ENCODE measurements around the gene POLR2F.
"Not testable (repeated sequence)": the region's sequence is repeated elsewhere in the genome, so short reads cannot be mapped to it uniquely, and the experiment has no call there.

The POLR2F gene

DNA sequence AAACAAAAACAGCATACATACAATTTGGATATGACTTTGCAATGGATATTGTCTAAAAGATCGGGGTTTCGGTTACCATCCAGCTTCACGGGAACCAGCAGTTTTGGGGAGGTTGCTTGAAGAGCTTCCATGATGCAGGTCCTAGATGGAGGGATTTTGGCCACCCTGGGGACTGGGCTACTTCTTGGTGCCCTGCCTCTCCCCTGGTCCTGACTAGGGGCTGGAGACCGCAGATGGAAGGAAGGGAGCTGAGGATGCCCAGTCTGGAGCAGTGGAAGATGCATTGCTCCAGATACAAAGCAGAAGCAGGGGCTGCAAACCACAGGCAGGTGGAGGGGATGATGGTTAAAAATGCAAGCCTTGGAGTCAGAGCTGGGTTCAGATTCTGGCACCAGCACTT is 17.4 kb downstream of the POLR2F start:
- Histone ChIP-seq H3K9me3 (ENCODE audit: control insufficient read depth, low read length) (no peaks in the 10 kb centered on the region), H3K4me1 (ENCODE audit: control insufficient read depth, insufficient read depth, low read length) (peaks cover 30% of the 10 kb centered on the region), H3K36me3 (ENCODE audit: control insufficient read depth, insufficient read depth, low read length) (peaks cover 7% of the 10 kb centered on the region), H3K27me3 (ENCODE audit: control insufficient read depth, insufficient read depth, low read length, poor library complexity, severe bottlenecking) (no peaks in the 10 kb centered on the region), H3K27ac (ENCODE audit: insufficient read depth, low read depth, low read length, poor library complexity, severe bottlenecking) (no peak overlapping the region), H3K4me3 (ENCODE audit: insufficient read depth, low read depth, low read length) (no peak overlapping the region)
- 94 to 98% methylated on average over 4 of the region's 4 CpGs for WGBS, 2 experiments

DNA sequence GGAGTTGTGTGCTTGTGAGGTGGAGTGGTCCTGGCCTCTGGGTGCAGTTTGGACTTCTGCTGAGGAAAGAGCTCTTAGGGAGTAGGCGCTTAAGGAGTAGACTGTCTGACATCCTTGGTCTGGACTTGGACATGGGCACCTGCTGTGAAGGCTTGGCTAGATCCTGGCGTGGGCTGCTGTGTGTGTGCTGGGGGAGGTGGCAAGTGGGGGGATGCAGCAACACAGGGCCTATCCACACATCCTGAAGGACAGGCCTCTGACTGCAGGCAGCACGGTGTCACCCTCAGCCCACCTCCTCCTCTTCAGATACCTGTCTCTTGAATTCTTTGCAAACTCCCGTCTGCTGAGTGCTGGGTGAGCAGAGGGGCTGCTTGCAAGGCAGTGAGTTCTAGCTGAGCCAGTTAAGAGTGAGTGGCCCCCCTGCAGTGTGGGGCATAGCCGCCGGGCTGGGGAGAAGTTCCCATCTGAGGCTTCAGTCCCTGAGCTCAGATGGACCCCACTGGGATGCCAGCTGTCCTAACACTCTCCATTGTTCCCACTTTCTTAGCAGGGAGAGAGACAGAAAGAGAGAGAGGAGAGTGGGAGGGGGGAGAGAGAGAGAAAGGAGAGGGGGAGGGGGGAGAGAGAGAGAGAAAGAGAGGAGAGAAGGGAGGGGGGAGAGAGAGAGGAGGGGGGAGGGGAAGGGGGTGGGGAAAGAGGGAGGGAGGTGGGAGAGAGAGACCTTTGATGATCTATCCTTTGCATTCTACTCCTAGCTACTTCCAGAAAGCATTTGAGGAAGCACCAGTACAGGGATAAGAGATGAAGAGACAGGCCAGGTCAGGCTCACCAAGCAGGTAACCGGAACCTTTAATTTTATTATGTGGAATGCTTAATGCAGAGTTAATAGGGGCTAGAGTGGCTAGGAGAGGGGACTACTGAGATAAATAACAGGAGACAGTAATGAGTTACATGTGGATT is 18.3 kb downstream of the POLR2F start:
- H3K36me3 ChIP-seq (ENCODE audit: control insufficient read depth, insufficient read depth, low read length) = peaks cover 7% of the 10 kb centered on the region
- H3K9me3 ChIP-seq (ENCODE audit: control insufficient read depth, low read length) = no peaks in the 10 kb centered on the region
- peak overlapping the region; percentile 30 for H3K27ac ChIP-seq (ENCODE audit: insufficient read depth, low read depth, low read length, poor library complexity, severe bottlenecking)
- no peaks in the 10 kb centered on the region for H3K27me3 ChIP-seq (ENCODE audit: control insufficient read depth, insufficient read depth, low read length, poor library complexity, severe bottlenecking)
- H3K4me1 ChIP-seq (ENCODE audit: control insufficient read depth, insufficient read depth, low read length) = peaks cover 30% of the 10 kb centered on the region
- no peak overlapping the region for H3K4me3 ChIP-seq (ENCODE audit: insufficient read depth, low read depth, low read length)
- WGBS, 2 experiments = 26 to 31% methylated on average over 7 of the region's 7 CpGs

DNA sequence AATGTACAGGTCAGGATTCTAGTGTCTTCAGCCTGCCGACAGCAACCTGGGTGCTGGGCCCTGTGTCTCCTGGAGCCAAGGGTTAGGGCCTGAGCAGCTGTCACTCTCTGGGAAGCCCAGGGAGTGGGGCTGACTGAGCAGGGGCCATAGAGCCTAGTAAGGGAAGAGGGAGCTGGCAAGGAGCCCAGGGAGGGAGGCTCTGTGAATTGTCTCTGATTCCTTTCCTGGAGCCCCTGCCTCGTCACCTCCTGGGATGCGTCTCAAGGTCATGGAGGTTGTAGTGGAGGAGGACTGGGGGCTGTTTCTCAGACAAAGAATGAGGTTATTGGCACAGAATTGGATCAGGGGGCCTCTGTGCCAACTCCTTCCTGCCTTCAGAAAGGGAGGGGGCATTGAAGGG is 19.0 kb downstream of the POLR2F start:
- 84 to 88% methylated on average over 3 of the region's 3 CpGs for WGBS, 2 experiments

DNA sequence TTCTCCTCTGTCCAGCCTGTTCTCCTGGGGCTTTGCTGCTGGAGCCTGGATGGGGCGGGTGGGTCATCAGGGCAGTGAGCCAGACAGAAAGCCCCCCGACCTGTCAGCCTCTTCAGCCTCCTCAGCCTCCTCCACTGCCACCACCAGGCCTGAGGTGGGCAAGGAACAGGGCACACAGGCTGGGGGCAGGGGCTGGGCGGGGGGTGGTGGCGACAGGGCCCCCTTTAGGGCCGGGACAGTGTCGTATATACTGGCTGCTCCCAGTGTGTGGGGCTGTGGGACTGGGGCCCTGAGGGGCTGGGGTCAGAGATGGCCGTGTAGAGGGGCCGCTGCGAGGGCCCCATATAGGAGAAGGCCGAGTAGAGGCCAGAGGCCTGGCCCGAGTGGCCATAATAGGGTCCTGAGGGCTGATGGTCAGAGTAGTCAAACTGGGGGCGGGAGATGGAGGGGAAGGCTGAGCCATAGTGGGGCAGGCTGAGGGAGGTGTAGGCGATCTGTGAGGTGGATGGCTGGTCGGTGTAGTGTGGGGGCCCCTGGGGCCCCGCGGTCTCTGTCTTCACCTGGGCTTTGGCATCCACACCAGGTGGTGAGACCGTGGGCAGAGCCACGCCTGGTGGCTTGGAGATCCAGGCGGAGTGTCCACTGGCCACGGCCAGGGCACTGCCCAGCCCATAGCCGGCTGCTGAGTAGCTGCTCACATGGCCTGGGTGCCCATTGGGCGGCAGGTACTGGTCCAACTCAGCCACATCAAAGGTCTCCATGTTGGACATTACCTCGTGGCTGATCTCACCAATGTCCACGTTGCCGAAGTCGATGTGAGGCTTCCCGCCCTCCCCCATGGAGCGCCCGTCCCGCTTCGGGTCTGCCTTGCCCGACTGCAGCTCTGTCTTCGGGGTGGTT is 20.0 kb downstream of the POLR2F start:
- WGBS, 2 experiments = 94 to 96% methylated on average over 33 of the region's 33 CpGs
- no peak overlapping the region for H3K27ac ChIP-seq (ENCODE audit: insufficient read depth, low read depth, low read length, poor library complexity, severe bottlenecking)
- H3K27me3 ChIP-seq (ENCODE audit: control insufficient read depth, insufficient read depth, low read length, poor library complexity, severe bottlenecking) = no peaks in the 10 kb centered on the region

More for the DNA sequence above, 19.0 kb downstream of the POLR2F start:
- H3K4me1 ChIP-seq (ENCODE audit: control insufficient read depth, insufficient read depth, low read length) = peaks cover 23% of the 10 kb centered on the region
- H3K36me3 ChIP-seq (ENCODE audit: control insufficient read depth, insufficient read depth, low read length) = no peaks in the 10 kb centered on the region
- H3K4me3 ChIP-seq (ENCODE audit: insufficient read depth, low read depth, low read length) = no peak overlapping the region
- H3K9me3 ChIP-seq (ENCODE audit: control insufficient read depth, low read length) = no peaks in the 10 kb centered on the region
- no peaks in the 10 kb centered on the region for H3K27me3 ChIP-seq (ENCODE audit: control insufficient read depth, insufficient read depth, low read length, poor library complexity, severe bottlenecking)
- H3K27ac ChIP-seq (ENCODE audit: insufficient read depth, low read depth, low read length, poor library complexity, severe bottlenecking) = no peak overlapping the region

DNA sequence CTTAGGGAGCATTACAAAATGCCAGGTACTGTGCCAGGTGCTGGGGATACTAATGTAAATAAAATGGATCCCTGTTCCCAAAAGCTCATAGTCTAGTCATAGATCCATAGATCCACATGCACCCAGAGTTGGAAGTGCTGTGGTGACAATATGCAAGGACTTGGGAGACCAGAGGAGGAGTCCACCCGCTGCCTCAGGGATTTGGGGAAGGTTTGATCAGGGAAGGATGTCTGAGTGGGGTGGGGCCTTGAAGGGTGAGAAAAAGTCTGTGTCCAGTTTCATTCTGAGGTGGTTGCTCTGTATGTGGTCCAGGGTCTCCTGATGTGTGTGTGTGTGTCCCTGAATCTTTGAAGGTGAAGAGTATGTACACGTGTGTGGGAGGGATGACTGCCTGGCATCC is 21.7 kb downstream of the POLR2F start:
- Histone ChIP-seq H3K4me3 (ENCODE audit: insufficient read depth, low read depth, low read length) (no peak overlapping the region), H3K4me1 (ENCODE audit: control insufficient read depth, insufficient read depth, low read length) (peaks cover 14% of the 10 kb centered on the region), H3K36me3 (ENCODE audit: control insufficient read depth, insufficient read depth, low read length) (no peaks in the 10 kb centered on the region), H3K9me3 (ENCODE audit: control insufficient read depth, low read length) (no peaks in the 10 kb centered on the region), H3K27me3 (ENCODE audit: control insufficient read depth, insufficient read depth, low read length, poor library complexity, severe bottlenecking) (no peaks in the 10 kb centered on the region), H3K27ac (ENCODE audit: insufficient read depth, low read depth, low read length, poor library complexity, severe bottlenecking) (no peak overlapping the region)
- 91 to 94% methylated on average over 2 of the region's 2 CpGs for WGBS, 2 experiments

More for the DNA sequence above, 20.0 kb downstream of the POLR2F start:
- H3K4me3 ChIP-seq (ENCODE audit: insufficient read depth, low read depth, low read length) = no peak overlapping the region
- H3K36me3 ChIP-seq (ENCODE audit: control insufficient read depth, insufficient read depth, low read length) = no peaks in the 10 kb centered on the region
- H3K9me3 ChIP-seq (ENCODE audit: control insufficient read depth, low read length) = no peaks in the 10 kb centered on the region
- peaks cover 13% of the 10 kb centered on the region for H3K4me1 ChIP-seq (ENCODE audit: control insufficient read depth, insufficient read depth, low read length)

DNA sequence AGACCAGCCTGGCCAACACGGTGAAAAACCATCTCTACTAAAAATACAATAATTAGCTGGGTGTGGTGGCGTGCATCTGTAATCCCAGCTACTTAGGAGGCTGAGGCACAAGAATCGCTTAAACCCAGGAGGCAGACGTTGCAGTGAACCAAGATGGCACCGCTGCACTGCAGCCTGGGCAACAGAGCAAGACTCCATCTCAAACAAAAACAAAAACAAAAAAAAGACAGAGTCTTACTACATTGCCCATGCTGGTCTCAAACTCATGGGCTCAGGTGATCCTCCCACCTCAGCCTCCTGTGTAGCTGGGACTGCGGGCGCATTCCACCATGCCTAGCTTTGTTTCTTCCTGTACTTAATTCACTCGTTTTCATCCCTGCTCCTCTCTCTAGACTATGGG is 22.5 kb downstream of the POLR2F start:
- peaks cover 23% of the 10 kb centered on the region for H3K4me1 ChIP-seq (ENCODE audit: control insufficient read depth, insufficient read depth, low read length)
- not testable (repeated sequence) for H3K27ac ChIP-seq (ENCODE audit: insufficient read depth, low read depth, low read length, poor library complexity, severe bottlenecking); H3K36me3 ChIP-seq (ENCODE audit: control insufficient read depth, insufficient read depth, low read length); H3K27me3 ChIP-seq (ENCODE audit: control insufficient read depth, insufficient read depth, low read length, poor library complexity, severe bottlenecking); H3K4me3 ChIP-seq (ENCODE audit: insufficient read depth, low read depth, low read length); H3K9me3 ChIP-seq (ENCODE audit: control insufficient read depth, low read length)
- 92 to 94% methylated on average over 8 of the region's 8 CpGs for WGBS, 2 experiments

DNA sequence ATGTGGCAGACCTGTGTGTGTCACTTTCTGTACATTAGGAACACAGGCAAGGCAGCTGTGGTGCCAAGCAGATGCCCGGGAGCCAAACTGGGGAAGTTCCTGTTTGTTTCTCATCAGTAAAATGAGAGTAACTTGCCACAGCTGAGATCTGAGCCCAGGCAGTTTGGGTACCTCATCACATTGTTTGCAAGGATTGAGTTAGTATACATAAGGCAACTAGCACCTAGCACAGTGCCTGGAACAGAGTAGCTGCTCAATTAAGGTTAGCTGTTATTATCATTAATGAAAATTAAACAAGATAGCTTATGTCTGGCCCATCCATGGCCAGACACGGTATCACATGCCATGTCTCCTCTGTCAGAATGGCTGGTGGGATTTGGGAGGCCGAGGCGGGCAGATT is 23.0 kb downstream of the POLR2F start:
- no peak overlapping the region for H3K27ac ChIP-seq (ENCODE audit: insufficient read depth, low read depth, low read length, poor library complexity, severe bottlenecking)
- peaks cover 21% of the 10 kb centered on the region for H3K4me1 ChIP-seq (ENCODE audit: control insufficient read depth, insufficient read depth, low read length)
- H3K9me3 ChIP-seq (ENCODE audit: control insufficient read depth, low read length) = no peaks in the 10 kb centered on the region
- 94 to 97% methylated on average over 4 of the region's 4 CpGs for WGBS, 2 experiments
- H3K27me3 ChIP-seq (ENCODE audit: control insufficient read depth, insufficient read depth, low read length, poor library complexity, severe bottlenecking) = no peaks in the 10 kb centered on the region
- no peak overlapping the region for H3K4me3 ChIP-seq (ENCODE audit: insufficient read depth, low read depth, low read length)
- no peaks in the 10 kb centered on the region for H3K36me3 ChIP-seq (ENCODE audit: control insufficient read depth, insufficient read depth, low read length)

DNA sequence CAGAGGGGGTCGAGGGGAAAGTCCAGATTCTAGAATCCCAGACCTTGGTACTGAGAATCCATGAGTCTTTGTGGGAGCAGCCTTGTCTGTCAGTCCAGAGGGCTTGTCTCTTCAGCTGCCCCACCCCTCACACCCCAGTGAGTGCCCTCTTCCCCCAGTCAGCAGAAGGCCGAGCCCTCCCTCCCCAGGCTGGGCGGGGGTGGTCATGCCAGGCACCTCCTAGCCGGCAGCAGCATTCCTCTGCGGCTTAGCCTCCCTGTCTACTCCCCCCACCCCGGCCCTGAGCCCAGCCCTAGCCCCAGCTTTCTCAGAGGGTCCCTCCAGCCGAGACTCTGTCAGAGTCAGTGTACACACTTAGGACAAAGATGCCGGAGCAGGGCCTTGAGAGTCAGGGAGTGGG is 26.3 kb downstream of the POLR2F start:
- no peak overlapping the region for H3K4me3 ChIP-seq (ENCODE audit: insufficient read depth, low read depth, low read length)
- 38 to 40% methylated on average over 8 of the region's 8 CpGs for WGBS, 2 experiments
- H3K36me3 ChIP-seq (ENCODE audit: control insufficient read depth, insufficient read depth, low read length) = no peaks in the 10 kb centered on the region
- H3K4me1 ChIP-seq (ENCODE audit: control insufficient read depth, insufficient read depth, low read length) = peaks cover 22% of the 10 kb centered on the region
- H3K9me3 ChIP-seq (ENCODE audit: control insufficient read depth, low read length) = no peaks in the 10 kb centered on the region
- no peak overlapping the region for H3K27ac ChIP-seq (ENCODE audit: insufficient read depth, low read depth, low read length, poor library complexity, severe bottlenecking)
- H3K27me3 ChIP-seq (ENCODE audit: control insufficient read depth, insufficient read depth, low read length, poor library complexity, severe bottlenecking) = peaks cover 28% of the 10 kb centered on the region

DNA sequence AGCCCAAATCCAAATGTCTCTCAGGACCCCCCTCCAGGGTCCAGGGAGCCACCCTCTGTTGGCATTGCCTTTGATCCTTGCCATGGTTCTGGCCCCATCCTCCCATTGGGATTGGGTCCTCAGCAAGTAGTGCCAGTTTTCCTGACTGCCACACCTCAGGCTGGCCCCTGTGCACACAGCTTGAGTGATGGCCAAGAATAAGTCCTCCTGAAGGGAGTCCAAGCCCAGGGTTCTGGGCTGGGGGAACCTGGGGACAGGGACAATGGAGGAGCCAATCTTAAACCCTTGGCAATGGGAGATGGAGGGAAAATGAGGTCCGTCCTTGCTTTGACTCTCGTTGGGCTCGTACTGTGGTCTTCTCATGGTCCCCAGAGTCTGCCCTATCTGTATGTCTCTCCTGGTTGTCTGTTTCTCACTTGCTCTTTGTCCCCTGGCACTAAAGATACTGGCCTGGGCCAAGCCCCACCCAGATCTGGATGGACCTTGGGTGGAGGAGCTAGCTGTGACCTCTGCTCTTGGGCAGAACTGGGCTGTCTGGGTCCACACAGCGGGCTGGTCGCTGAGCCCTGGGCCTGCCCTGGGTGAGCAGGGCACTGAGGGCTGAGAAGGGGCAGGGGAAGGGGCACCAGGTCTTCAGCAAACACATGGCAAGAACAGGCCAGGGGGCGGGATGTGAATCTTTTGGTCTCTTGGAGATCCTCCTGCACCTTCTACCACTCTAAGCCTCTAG is 27.9 kb downstream of the POLR2F start:
- Histone ChIP-seq H3K4me1 (ENCODE audit: control insufficient read depth, insufficient read depth, low read length) (peaks cover 31% of the 10 kb centered on the region), H3K9me3 (ENCODE audit: control insufficient read depth, low read length) (no peaks in the 10 kb centered on the region), H3K27me3 (ENCODE audit: control insufficient read depth, insufficient read depth, low read length, poor library complexity, severe bottlenecking) (peaks cover 29% of the 10 kb centered on the region), H3K4me3 (ENCODE audit: insufficient read depth, low read depth, low read length) (peak overlapping the region; percentile 0), H3K27ac (ENCODE audit: insufficient read depth, low read depth, low read length, poor library complexity, severe bottlenecking) (no peak overlapping the region), H3K36me3 (ENCODE audit: control insufficient read depth, insufficient read depth, low read length) (no peaks in the 10 kb centered on the region)
- 92% methylated on average over 6 of the region's 6 CpGs for whole genome bisulfite sequencing, 2 experiments
